Measurements from ENCODE around the gene SAMD4B. TPM values are rescaled to one million over a fixed set of nuclear protein-coding genes. Genes with fewer than 3 reads are reported as not detected.
A peak's percentile ranks its signal among the peaks of the same experiment; 100 is the strongest.
"Not testable (repeated sequence)": the region's sequence is repeated elsewhere in the genome, so short reads cannot be mapped to it uniquely, and the experiment has no call there.

Gene SAMD4B
- total RNA-seq, 2 experiments from 2014 or later, result 65.0 to 66.9 TPM

- CTCF ChIA-PET, result interaction anchor here (0.6 to 1.8 kb wide), 8 partner anchors 8 to 276 kb away, joined by 3 to 12 read pairs (median 3); partner anchors contain the start of genes GMFG, PAK4 and SAMD4B
- DNase-seq (peak; percentile 71 to 89 (median 80)), ATAC-seq (ENCODE audit: poor library complexity) (peak; percentile 82)
- H3K27me3 ChIP-seq (ENCODE audit: control insufficient read depth in 1 of 2, insufficient read depth in 2 of 2, low read length in 2 of 2), result no peaks in the 10 kb centered on the region
- no peak overlapping the region for H3K4me3 ChIP-seq (ENCODE audit: low read length)
- peak overlapping the region; percentile 68 for H3K4me3 Mint-ChIP-seq
- TF ChIP-seq CTCF (IDR thresholded peaks at IDR 0.05), result peak; percentile 98
- peaks cover 63% of the 10 kb centered on the region for H3K36me3 Mint-ChIP-seq (ENCODE audit: low read depth)
- peaks cover 33% of the 10 kb centered on the region for H3K4me1 Mint-ChIP-seq (ENCODE audit: low read depth)
- peak overlapping the region; percentile 83 for H3K27ac Mint-ChIP-seq
- H3K27ac ChIP-seq (ENCODE audit: low read depth in 1 of 2, low read length in 2 of 2), result no peak overlapping the region
- no peaks in the 10 kb centered on the region for H3K27me3 Mint-ChIP-seq
- H3K9me3 ChIP-seq (ENCODE audit: control insufficient read depth in 1 of 2, insufficient read depth in 1 of 2, low read length in 2 of 2), result no peaks in the 10 kb centered on the region
- H3K4me1 ChIP-seq (ENCODE audit: insufficient read depth, low read length), result peaks cover 63% of the 10 kb centered on the region
- peaks cover 62% of the 10 kb centered on the region for H3K36me3 ChIP-seq (ENCODE audit: insufficient read depth, low read length)
- POLR2A ChIA-PET, result interaction anchor here (0.6 to 3.4 kb wide), 8 partner anchors 8 to 724 kb away, joined by 3 to 17 read pairs (median 3); partner anchors contain the start of genes GMFG, MED29, PAF1 and PAK4
- intact Hi-C loops (cut with DNase I, micrococcal nuclease), result loop anchor here (1.0 to 5.0 kb wide), 3 partner anchors 116 to 276 kb away; no protein-coding TSS in a partner anchor
- H3K9me3 Mint-ChIP-seq, result no peaks in the 10 kb centered on the region
Measured at GRCh38 chr19:39328046-39328705, 14.0 kb upstream of the SAMD4B start.

- intact Hi-C loops (cut with DNase I, micrococcal nuclease), result loop anchor here in 1 of 2 experiments (5.0 to 10.0 kb wide), 2 partner anchors 278 to 935 kb away; no protein-coding TSS in a partner anchor
- peaks cover 44% of the 10 kb centered on the region for H3K4me1 Mint-ChIP-seq (ENCODE audit: low read depth)
- H3K4me3 Mint-ChIP-seq, result peak overlapping the region; percentile 11
- peak overlapping the region; percentile 49 for H3K27ac Mint-ChIP-seq
- POLR2A ChIA-PET, result interaction anchor here (1.2 to 2.6 kb wide), 2 partner anchors 12 to 124 kb away, joined by 4 to 14 read pairs; partner anchors contain the start of gene SAMD4B
- no peaks in the 10 kb centered on the region for H3K27me3 ChIP-seq (ENCODE audit: control insufficient read depth in 1 of 2, insufficient read depth in 2 of 2, low read length in 2 of 2)
- no peak overlapping the region for H3K27ac ChIP-seq (ENCODE audit: low read depth in 1 of 2, low read length in 2 of 2)
- H3K9me3 ChIP-seq (ENCODE audit: control insufficient read depth in 1 of 2, insufficient read depth in 1 of 2, low read length in 2 of 2), result no peaks in the 10 kb centered on the region
- H3K4me1 ChIP-seq (ENCODE audit: insufficient read depth, low read length), result peaks cover 80% of the 10 kb centered on the region
- H3K4me3 ChIP-seq (ENCODE audit: low read length), result no peak overlapping the region
- CTCF ChIA-PET, result interaction anchor here (1.0 kb wide), 1 partner anchor 10 kb away, joined by 4 read pairs; no protein-coding TSS in a partner anchor
- DNase-seq (no peak), ATAC-seq (ENCODE audit: poor library complexity) (no peak)
- no peaks in the 10 kb centered on the region for H3K9me3 Mint-ChIP-seq
- no peak for TF ChIP-seq CTCF (IDR thresholded peaks at IDR 0.05)
- H3K27me3 Mint-ChIP-seq, result no peaks in the 10 kb centered on the region
- H3K36me3 ChIP-seq (ENCODE audit: insufficient read depth, low read length), result peaks cover 64% of the 10 kb centered on the region
- peaks cover 76% of the 10 kb centered on the region for H3K36me3 Mint-ChIP-seq (ENCODE audit: low read depth)
Measured at GRCh38 chr19:39329948-39330347, 12.3 kb upstream of the SAMD4B start.

- H3K27ac ChIP-seq (ENCODE audit: low read depth in 1 of 2, low read length in 2 of 2), result no peak overlapping the region
- no peaks in the 10 kb centered on the region for H3K9me3 Mint-ChIP-seq
- peaks cover 91% of the 10 kb centered on the region for H3K4me1 ChIP-seq (ENCODE audit: insufficient read depth, low read length)
- ATAC-seq (ENCODE audit: poor library complexity) (no peak), DNase-seq (no peak)
- H3K27ac Mint-ChIP-seq, result peak overlapping the region; percentile 95
- no peaks in the 10 kb centered on the region for H3K9me3 ChIP-seq (ENCODE audit: control insufficient read depth in 1 of 2, insufficient read depth in 1 of 2, low read length in 2 of 2)
- peaks cover 53% of the 10 kb centered on the region for H3K36me3 ChIP-seq (ENCODE audit: insufficient read depth, low read length)
- H3K36me3 Mint-ChIP-seq (ENCODE audit: low read depth), result peaks cover 77% of the 10 kb centered on the region
- H3K4me1 Mint-ChIP-seq (ENCODE audit: low read depth), result peaks cover 65% of the 10 kb centered on the region
- TF ChIP-seq CTCF (IDR thresholded peaks at IDR 0.05), result no peak
- peak overlapping the region; percentile 84 for H3K4me3 Mint-ChIP-seq
- H3K27me3 ChIP-seq (ENCODE audit: control insufficient read depth in 1 of 2, insufficient read depth in 2 of 2, low read length in 2 of 2), result no peaks in the 10 kb centered on the region
- no peak overlapping the region for H3K4me3 ChIP-seq (ENCODE audit: low read length)
- ChIA-PET CTCF (no interaction called here), POLR2A (interaction anchor here (0.7 kb wide), 1 partner anchor 621 kb away, joined by 4 read pairs; no protein-coding TSS in a partner anchor)
- H3K27me3 Mint-ChIP-seq, result no peaks in the 10 kb centered on the region
- intact Hi-C loops (cut with DNase I, micrococcal nuclease), result loop anchor here in 1 of 2 experiments (10.0 kb wide), 1 partner anchor 937 kb away; no protein-coding TSS in a partner anchor
Measured at GRCh38 chr19:39332293-39332692, 9.9 kb upstream of the SAMD4B start.

- Mint-ChIP-seq H3K27ac (peak overlapping the region; percentile 95), H3K4me3 (peak overlapping the region; percentile 84), H3K36me3 (ENCODE audit: low read depth) (peaks cover 72% of the 10 kb centered on the region), H3K4me1 (ENCODE audit: low read depth) (peaks cover 70% of the 10 kb centered on the region)
- Histone ChIP-seq H3K4me1 (ENCODE audit: insufficient read depth, low read length) (peaks cover 91% of the 10 kb centered on the region), H3K36me3 (ENCODE audit: insufficient read depth, low read length) (peaks cover 48% of the 10 kb centered on the region)
- H3K9me3 ChIP-seq (ENCODE audit: control insufficient read depth in 1 of 2, insufficient read depth in 1 of 2, low read length in 2 of 2); H3K27ac ChIP-seq (ENCODE audit: low read depth in 1 of 2, low read length in 2 of 2); H3K9me3 Mint-ChIP-seq; CTCF ChIA-PET; ATAC-seq (ENCODE audit: poor library complexity); H3K27me3 Mint-ChIP-seq; H3K4me3 ChIP-seq (ENCODE audit: low read length); DNase-seq; H3K27me3 ChIP-seq (ENCODE audit: control insufficient read depth in 1 of 2, insufficient read depth in 2 of 2, low read length in 2 of 2): not testable (repeated sequence)
- intact Hi-C loops (cut with DNase I, micrococcal nuclease), result loop anchor here in 1 of 2 experiments (10.0 kb wide), 1 partner anchor 938 kb away; no protein-coding TSS in a partner anchor
- POLR2A ChIA-PET, result interaction anchor here (0.6 kb wide), 1 partner anchor 212 kb away, joined by 3 read pairs; no protein-coding TSS in a partner anchor
Measured at GRCh38 chr19:39332738-39333137, 9.5 kb upstream of the SAMD4B start.
